Thyroid gland (tissue), 4 donors: ENCODE data around the gene FLT1. TPM values are rescaled to one million over a fixed set of nuclear protein-coding genes. Genes with fewer than 3 reads are reported as not detected.

ENCODE experiments used
- DNase-seq, 2 donors: peaks; one replicate each; pipeline ENCODE4 v3.0.0-alpha.2; 2019
- H3K27ac ChIP-seq, 3 donors: fragments of 200-600 bp; sonication (generic); 1 replicate in 2 of 3; 2 replicates in 1 of 3; pipeline ENCODE4 v1.5.1; 2016 to 2019; ENCODE audit warnings: mild to moderate bottlenecking in 1 of 3, moderate library complexity in 1 of 3
- H3K27me3 ChIP-seq: fragments of 200-600 bp; sonication (generic); one replicate; pipeline ENCODE4 v1.5.1; 2019
- H3K36me3 ChIP-seq, 2 donors: fragments of 200-600 bp; sonication (generic); one replicate each; pipeline ENCODE4 v1.5.1; 2016 to 2019
- H3K4me1 ChIP-seq, 2 donors: fragments of 200-600 bp; sonication (generic); one replicate each; pipeline ENCODE4 v1.5.1; 2017 to 2019
- H3K4me3 ChIP-seq, 3 donors: fragments of 200-600 bp; sonication (generic); replicated peaks in 1 of 3; 1 replicate in 2 of 3; 2 replicates in 1 of 3; pipeline ENCODE4 v1.5.1; 2016; ENCODE audit warnings: mild to moderate bottlenecking in 1 of 3
- H3K9me3 ChIP-seq: fragments of 200-600 bp; sonication (generic); one replicate; pipeline ENCODE4 v1.5.1; 2017
- POLR2A ChIP-seq, 2 donors: fragments of 450-650 bp; IDR thresholded peaks; one replicate each; pipeline ENCODE4 v1.6.1; 2017; ENCODE audit warnings: antibody characterized with exemption in 2 of 2, mild to moderate bottlenecking in 2 of 2, moderate library complexity in 1 of 2
- WGBS, 2 donors: methylation state at CpG; one replicate each; pipeline ENCODE4 v1.1.5; 2017; 5-methylcytosine and 5-hydroxymethylcytosine counted together
- intact Hi-C: fragments of 100-400 bp; cut with DNase I; formaldehyde crosslinking; loops from one replicate; pipeline ENCODE4 v1.15.1; 2023
- total RNA-seq, 4 donors: library from RNA; depleted of rRNA; stranded (reverse); fragments of >200 nt; gene quantifications; one replicate each; pipeline ENCODE4 v1.2.3, GENCODE V29; 2016
- TF ChIP-seq, protein P1 (sequence below), 6 experiments: fragments of 200-600 bp in 3 of 6; fragments of 450-650 bp in 3 of 6; sonication (generic) in 3 of 6; IDR thresholded peaks; one replicate each; pipeline ENCODE4 v1.5.1; 2016 to 2019; ENCODE audit warnings: antibody characterized with exemption in 6 of 6, mild to moderate bottlenecking in 2 of 6, inconsistent platforms in 1 of 6, moderate library complexity in 1 of 6

FLT1 gene
- total RNA-seq, 4 donors from 2014 or later: 23.4 to 132 (median 44.4) TPM

DNA sequence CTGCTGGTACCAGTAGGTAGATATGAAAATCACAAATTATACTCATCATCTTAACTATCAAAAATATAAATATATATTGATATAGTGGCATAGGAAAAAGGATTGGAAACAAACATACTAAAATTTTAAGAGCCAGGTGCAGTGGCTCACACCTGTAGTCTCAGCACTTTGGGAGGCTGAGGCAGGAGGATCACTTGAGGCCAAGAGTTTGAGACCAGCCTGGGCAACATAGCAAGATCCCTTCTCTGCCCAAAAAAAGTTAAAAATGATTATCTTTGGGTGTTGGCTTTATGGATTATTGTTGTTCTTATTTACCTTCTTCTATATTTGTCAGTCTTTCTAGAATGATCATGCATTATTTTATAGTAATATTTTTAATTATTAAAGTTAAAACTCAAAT lies 53.4 kb downstream of the FLT1 start:
- H3K4me3 ChIP-seq: no peak overlapping the region
- H3K27me3 ChIP-seq: no peaks in the 10 kb centered on the region
- no peak for DNase-seq
- H3K4me1 ChIP-seq: no peaks in the 10 kb centered on the region
- no peaks in the 10 kb centered on the region for H3K9me3 ChIP-seq
- H3K36me3 ChIP-seq: no peaks in the 10 kb centered on the region
- TF ChIP-seq, protein P1, sequence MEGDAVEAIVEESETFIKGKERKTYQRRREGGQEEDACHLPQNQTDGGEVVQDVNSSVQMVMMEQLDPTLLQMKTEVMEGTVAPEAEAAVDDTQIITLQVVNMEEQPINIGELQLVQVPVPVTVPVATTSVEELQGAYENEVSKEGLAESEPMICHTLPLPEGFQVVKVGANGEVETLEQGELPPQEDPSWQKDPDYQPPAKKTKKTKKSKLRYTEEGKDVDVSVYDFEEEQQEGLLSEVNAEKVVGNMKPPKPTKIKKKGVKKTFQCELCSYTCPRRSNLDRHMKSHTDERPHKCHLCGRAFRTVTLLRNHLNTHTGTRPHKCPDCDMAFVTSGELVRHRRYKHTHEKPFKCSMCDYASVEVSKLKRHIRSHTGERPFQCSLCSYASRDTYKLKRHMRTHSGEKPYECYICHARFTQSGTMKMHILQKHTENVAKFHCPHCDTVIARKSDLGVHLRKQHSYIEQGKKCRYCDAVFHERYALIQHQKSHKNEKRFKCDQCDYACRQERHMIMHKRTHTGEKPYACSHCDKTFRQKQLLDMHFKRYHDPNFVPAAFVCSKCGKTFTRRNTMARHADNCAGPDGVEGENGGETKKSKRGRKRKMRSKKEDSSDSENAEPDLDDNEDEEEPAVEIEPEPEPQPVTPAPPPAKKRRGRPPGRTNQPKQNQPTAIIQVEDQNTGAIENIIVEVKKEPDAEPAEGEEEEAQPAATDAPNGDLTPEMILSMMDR (IDR thresholded peaks at IDR 0.05): no peak
- TF ChIP-seq POLR2A (IDR thresholded peaks at IDR 0.05): no peak
- intact Hi-C loops: no loop called here
- H3K27ac ChIP-seq: no peak overlapping the region

DNA sequence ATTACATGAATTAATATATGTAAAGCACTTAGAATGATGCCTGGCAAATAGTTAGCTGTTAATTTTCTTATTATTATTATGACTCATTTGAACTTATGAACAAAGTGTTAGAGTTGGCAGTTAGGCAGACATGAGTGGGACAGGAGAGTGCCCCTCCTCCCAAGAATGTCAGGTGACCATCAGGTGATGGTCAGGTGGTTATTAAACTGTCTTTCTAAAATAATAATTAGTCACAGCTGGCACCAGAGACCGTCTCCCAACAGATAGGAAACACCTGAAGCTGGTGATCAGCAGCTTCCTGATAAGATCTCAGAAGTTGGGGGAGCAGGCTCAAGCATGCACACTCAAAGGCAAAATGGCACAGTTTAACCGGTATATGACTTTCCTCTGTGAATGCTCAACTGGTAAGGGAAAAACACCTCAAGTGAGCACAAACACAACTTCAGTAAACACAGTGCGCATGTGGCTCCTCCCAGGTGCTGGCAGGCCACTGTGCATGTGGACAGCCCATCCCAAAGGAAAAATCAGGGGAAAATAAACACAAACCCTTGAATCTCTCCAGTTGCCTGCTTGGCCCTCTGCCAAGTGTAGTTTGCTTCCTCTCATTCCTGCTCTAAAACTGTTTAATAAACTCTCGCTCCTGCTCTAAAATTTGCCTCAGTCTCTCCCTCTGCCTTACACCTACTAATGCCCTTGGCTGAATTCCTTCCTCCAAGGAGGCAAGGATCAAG lies 54.0 kb downstream of the FLT1 start:
- peak in 1 of 2 donors; percentile 3 for DNase-seq
- Histone ChIP-seq H3K4me3 (no peak overlapping the region), H3K27ac (no peak overlapping the region), H3K4me1 (no peaks in the 10 kb centered on the region), H3K27me3 (no peaks in the 10 kb centered on the region), H3K36me3 (no peaks in the 10 kb centered on the region), H3K9me3 (no peaks in the 10 kb centered on the region)
- intact Hi-C loops: no loop called here
- 74 to 78% methylated on average over 4 of the region's 4 CpGs for WGBS, 2 donors
- TF ChIP-seq, protein P1 (IDR thresholded peaks at IDR 0.05): no peak
- TF ChIP-seq POLR2A (IDR thresholded peaks at IDR 0.05): no peak

DNA sequence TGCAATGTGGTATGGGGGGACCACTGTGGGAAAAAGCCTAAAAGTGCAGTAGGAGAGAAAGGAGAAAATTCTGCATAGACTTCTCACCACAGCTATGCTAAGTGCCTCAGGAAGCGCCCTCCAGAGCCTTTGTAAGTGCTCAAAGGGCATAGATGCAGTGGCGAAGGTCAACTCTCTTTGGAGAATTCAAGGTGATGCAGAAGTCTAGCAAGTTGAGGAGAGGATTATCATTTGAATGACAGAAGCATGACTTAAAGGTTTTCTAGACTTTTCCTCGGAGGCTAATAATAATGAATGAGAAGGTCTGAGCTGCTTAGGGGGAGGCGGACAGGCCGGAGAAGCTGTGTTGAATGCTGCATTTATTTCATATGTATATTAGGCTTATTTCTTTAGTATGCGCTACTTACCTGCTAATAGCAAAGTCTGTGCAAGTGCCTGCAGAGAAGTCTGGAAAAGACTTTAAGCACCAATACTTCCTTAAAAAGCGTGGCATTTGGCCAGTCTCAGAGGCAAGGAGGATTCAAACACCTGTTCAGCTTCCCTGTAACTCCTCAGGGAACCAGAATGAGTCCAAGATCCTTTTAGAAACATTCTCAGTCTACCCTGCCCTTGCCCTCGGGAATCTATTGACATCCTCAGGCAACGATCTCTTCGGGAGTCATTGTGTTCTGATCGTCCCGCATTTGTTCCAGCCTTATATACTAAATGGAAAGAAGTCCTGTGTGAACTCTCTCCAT lies 56.2 kb downstream of the FLT1 start:
- Histone ChIP-seq H3K36me3 (no peaks in the 10 kb centered on the region), H3K4me1 (peaks cover 0 to 5% of the 10 kb centered on the region in 2 donors), H3K9me3 (no peaks in the 10 kb centered on the region), H3K27ac (no peak overlapping the region), H3K27me3 (no peaks in the 10 kb centered on the region), H3K4me3 (no peak overlapping the region)
- WGBS, 2 donors: 76 to 77% methylated on average over 11 to 12 of the region's 12 CpGs
- intact Hi-C loops: no loop called here
- TF ChIP-seq, protein P1 (IDR thresholded peaks at IDR 0.05): no peak
- TF ChIP-seq POLR2A (IDR thresholded peaks at IDR 0.05): no peak
- DNase-seq: no peak

DNA sequence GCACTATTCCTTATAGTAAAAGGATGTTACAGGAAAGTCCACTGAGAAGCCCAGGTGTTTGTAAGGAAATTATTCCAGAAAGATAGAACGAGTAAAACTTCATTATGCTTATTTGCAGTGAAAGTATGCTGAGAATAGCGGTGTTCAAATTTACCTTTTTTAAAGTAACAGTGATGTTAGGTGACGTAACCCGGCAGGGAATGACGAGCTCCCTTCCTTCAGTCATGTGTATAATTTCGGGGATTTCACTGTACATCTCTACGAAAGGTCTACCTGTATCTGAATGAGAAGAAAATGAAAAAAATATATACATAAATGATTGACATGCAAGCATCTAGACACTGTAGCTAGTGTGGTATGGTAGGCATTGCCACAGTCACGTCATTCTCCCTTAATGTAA lies 56.9 kb downstream of the FLT1 start:
- H3K4me3 ChIP-seq: no peak overlapping the region
- H3K27me3 ChIP-seq: no peaks in the 10 kb centered on the region
- H3K27ac ChIP-seq: no peak overlapping the region
- WGBS, 2 donors: 93 to 95% methylated on average over 8 of the region's 8 CpGs
- H3K4me1 ChIP-seq: peaks cover 0 to 5% of the 10 kb centered on the region in 2 donors
- H3K36me3 ChIP-seq: no peaks in the 10 kb centered on the region
- H3K9me3 ChIP-seq: no peaks in the 10 kb centered on the region
- TF ChIP-seq POLR2A (IDR thresholded peaks at IDR 0.05): no peak
- TF ChIP-seq, protein P1 (IDR thresholded peaks at IDR 0.05): no peak
- DNase-seq: no peak
- intact Hi-C loops: no loop called here

DNA sequence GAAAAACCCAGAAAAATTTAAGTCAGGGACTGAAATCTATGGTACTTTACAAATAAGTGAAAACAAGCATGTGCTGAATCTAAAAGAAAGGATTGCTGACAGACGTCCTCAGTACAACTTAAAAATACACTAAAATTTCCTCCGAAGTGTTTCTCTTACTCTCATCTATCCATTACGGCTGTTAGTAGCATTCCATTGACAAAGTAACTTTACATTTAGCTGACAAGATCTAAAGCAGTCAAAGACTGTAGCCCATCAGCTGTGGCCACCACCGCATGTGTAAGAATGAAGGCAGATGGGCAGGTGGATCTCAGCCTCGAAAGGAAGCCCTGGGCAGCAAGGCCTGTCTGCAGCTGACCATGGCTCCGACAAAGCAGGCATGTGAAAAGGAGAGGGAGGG lies 59.0 kb downstream of the FLT1 start:
- Histone ChIP-seq H3K9me3 (no peaks in the 10 kb centered on the region), H3K27me3 (no peaks in the 10 kb centered on the region), H3K4me3 (no peak overlapping the region), H3K4me1 (peaks cover 0 to 5% of the 10 kb centered on the region in 2 donors), H3K36me3 (no peaks in the 10 kb centered on the region), H3K27ac (no peak overlapping the region)
- no peak for DNase-seq
- WGBS, 2 donors: 73 to 84% methylated on average over 6 of the region's 6 CpGs
- TF ChIP-seq, protein P1 (IDR thresholded peaks at IDR 0.05): no peak
- TF ChIP-seq POLR2A (IDR thresholded peaks at IDR 0.05): no peak
- intact Hi-C loops: no loop called here
